ENCODE measurements around the gene TXK.

TXK gene

GRCh38 chr4:48046059-48046458 is 88.0 kb downstream of the TXK start:
- no peak for DNase-seq

GRCh38 chr4:48044298-48044697 is 89.8 kb downstream of the TXK start:
- DNase-seq: no peak

DNA sequence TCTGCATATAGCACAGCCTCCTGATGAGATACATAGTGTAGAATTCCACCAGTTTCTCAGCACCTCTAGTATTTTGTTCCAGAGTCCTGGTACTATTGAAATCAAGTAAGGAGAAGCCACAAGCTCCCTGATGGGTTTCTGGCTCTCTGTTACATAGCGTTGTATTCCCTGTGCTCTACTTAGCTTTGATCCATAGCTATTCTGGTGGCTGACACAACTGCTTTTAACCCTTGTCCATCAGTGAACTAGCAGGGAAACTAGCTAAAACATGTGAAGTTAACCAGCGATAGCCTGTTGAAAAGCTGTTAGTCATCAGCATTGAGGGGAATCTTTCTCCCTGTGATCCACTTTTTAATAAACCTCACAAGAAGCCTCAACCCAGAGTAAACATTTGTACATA is 90.5 kb downstream of the TXK start:
- DNase-seq: no peak

DNA sequence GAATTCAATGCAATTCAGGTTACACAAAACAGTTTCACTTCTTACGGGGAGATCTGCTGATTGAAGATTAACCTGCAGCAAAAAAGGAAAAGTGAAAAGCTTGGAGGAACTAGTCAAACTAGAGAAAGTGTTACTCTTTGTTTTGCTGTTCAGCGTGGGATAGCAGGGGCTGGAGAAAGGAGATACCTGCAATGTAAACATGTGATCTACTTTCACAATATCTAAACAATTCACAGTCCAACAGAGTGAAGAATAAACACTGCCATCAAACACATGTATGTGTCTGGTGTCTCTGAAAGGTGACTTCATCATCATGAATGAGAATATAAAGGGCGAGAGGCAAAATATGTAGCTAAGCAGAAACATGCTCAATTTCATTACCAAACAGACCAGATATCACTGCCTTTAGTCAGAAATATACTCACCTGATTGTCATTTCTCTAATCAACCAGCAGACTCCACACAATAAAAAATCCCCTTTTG is 91.0 kb downstream of the TXK start:
- no peak for DNase-seq

DNA sequence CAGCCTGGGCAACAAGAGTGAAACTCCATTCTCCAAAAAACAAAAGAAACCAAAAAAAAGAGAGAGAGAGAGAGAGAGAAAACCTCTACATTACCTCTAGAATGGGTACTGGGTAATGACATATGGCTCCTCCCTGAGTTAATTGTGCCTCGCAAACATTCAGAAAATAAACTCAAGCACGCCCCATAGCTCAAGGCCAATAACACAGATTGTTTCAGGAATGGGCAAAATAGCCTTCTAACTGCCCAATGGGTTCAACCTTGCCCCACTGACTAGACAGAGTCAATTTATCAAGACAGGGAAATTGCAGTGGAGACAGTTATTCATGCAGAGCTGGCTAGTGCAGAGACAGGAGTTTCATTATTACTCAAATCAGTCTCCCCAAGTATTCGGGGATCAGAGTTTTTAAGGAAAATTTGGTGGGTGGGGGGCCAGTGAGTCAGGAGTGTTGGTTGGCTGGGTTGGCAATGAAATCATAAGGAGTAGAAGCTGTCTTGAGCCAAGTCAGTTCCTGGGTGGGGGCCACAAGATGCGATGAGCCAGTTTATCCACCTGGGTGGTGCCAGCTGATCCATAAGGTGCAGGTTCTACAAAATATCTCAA is 92.4 kb downstream of the TXK start:
- peak in 1 of 2 experiments; percentile 16 for DNase-seq

DNA sequence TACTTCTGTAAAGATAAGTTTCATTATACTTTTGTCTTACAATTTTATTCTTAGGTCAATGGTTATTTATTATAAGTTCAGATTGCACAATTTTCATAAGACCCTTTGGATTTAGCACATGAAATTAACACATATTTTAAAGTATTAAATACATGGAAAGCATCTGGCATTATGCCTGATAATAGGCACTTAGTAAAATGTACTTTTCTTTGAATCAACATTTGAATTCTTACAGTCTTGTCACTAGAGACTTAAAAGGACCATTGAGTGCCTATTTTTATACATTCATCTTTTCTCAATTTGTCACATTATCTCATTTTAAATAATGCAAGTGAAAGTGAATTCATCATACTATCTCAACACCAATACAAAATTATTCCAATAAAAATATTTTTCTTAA is 94.5 kb downstream of the TXK start:
- DNase-seq: no peak

DNA sequence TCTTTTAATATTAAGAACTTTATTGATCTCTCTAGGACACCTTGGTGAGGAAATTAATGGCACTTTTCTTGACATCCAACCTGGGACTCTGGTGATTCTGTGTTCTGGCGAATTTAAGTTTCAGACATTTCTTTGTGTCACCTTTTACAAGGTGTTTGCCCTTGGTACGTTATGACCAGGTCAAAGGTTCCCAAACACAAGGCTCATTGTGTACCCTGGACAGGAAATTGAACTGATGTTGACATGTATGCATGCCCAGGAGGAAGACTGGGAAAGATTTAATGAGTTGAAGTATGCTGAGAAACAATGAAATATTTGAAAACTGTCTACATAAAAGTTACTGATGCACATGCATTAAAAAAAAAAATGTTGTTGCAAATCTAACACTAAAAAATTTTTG is 95.4 kb downstream of the TXK start:
- DNase-seq: no peak

GRCh38 chr4:48037117-48037462 is 97.0 kb downstream of the TXK start:
- DNase-seq: no peak

DNA sequence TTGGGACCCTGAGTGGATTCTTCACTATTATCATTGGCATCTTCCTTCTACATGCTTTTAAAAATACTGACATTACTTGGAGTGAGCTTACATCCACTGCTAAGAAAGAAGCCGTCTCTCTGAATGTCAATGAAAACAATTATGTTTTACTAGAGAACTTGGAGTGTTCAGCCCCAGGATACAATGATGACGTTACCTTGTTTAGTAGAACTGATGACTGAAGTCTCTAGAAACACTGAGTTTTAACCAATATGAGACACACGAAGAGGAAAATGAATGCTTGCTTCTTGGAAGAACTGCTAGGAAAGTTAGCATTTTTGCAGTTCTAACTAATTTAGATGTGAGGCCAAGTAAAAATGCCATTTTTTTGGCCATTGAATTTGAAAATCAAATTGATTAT is 98.1 kb downstream of the TXK start:
- no peak for DNase-seq

GRCh38 chr4:48033825-48034413 is 100.1 kb downstream of the TXK start:
- peak; percentile 60 to 66 for DNase-seq

GRCh38 chr4:48033412-48033811 is 100.6 kb downstream of the TXK start:
- DNase-seq: no peak

DNA sequence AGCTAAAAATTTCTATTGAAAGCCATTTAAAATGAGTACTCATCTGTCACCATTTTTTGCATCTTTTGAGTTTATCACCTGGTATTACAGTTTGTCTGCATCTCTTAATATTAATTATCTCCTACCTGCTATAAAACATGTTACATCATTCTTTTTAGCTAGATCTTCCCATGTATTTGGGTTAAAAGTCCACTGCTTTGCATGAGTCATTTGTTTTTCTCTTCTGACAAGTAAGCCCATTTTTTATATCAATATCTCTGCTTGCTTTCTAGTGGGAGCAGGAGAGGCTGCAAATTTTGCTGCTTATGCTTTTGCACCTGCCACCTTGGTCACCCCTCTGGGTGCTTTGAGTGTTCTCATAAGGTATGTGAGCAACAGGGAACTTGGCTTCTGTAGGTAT is 101.3 kb downstream of the TXK start:
- no peak for DNase-seq

DNA sequence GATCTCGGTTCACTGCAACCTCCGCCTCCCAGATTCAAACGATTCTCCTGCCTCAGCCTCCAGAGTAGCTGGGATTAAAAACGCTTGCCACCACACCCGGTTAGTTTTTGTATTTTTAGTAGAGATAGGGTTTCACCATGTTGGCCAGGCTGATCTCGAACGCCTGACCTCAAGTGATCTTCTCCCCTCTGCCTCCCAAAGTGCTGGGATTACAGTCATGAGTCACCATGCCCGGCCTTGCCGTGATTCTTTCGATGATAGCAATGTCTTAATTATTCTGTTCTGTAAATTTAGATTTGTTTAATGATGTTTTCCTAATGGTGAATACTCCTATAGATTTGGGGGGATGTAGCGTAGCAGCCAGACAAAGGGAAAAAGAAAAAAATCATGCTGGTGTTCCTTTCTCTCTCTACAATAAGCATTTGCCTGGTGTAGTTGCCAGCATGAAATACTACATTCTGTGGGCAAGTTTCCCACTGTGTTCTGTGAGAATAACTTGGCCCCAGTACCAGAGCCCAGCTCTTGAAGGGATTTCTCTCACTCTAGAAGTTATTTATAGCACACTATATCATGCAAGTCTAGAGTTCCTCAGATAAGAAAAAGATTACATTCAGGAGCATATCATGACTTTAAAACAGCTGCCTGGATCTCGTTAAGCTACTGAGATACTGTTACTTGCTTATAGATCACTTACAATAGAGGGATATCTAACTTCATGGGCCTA is 102.1 kb downstream of the TXK start:
- DNase-seq: no peak

DNA sequence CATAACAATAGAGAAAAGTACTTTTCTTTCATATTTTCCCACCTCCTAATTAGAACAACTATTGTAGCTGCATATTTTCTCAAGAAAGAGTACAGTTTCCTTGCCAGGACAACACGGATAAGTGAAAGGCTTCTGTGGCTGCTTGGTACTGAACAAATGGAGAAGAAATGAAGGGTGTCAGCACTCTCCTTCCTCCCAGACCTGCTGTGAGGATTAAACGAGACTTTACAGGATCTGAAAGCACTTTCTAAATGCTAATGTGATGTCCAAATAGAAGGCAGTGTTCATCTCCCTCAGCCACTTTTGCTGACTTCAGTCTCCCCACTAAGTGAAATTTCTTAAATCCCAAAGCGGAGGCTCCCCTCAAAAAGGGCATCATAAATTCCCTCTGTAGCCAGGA is 103.6 kb downstream of the TXK start:
- no peak for DNase-seq

DNA sequence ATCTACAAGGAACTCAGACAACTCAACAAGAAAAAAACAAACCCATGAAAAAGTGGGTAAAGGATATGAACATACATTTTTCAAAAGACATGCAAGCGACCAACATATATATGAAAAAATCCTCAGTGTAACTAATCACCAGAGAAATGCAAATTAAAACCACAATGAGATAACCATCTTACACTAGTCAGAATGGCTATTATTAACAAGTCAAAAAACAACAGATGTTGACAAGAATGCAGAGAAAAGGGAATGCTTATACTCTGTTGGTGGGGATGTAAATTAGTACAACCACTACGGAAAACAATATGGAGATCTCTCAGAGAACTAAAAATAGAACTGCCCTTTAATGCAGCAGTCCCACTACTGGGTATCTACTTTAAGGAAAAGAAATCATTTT is 105.4 kb downstream of the TXK start:
- DNase-seq: no peak

DNA sequence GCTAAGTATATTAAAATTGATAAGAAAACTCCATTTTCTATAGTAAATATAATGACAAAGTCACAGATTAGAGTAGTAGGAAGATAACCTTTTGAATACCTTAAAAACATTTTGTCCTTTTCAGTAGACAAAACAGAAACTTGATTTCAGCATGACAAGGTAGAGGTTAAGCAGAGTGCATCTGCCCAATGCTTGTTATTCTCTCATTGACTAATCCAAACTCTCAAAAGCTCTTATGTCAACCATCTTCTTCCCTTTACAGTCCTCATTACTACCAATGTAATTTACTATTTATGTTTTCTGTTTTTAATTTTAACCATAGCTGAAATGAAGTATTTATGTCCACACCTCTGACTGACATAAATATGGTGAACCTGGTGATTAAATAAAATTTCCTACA is 106.4 kb downstream of the TXK start:
- no peak for DNase-seq

GRCh38 chr4:48025005-48025404 is 109.0 kb downstream of the TXK start:
- no peak for DNase-seq

- DNase-seq: no peak
Observed at GRCh38 chr4:48024522-48024921, 109.5 kb downstream of the TXK start.

DNA sequence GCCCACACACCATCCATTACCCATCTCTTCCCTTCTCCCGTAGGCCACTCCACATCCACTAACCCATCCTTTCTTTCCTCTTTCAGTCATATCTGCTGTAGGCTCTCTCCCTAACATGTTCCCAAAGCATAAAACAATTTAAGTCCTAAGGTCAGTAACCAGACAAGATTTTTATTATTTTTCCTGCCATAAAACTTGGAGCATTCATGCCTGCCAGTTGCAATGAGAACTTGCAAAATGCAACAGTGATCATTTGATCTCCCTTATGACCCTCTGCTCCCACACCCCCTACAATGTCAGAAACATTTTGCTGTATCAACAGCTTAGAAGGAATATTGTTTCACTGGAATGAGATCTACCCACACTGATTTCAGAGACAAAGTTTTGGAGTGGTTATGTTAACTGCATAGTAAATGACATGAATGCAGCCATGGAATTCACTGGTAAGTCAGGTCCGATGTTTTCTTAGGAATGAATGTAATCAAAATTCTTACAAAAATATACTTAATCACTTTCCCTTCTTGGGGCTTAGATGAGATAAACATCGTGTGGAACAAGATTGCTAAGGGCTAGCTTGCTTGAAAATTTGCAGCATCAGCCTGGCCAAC is 111.8 kb downstream of the TXK start:
- DNase-seq: no peak

GRCh38 chr4:48021100-48021499 is 113.0 kb downstream of the TXK start:
- no peak for DNase-seq

- DNase-seq: no peak
Observed at GRCh38 chr4:48018112-48018511, 115.9 kb downstream of the TXK start.

- peak; percentile 50 to 61 for DNase-seq
Observed at GRCh38 chr4:48017108-48017571, 116.9 kb downstream of the TXK start.
